Measurements from ENCODE around the gene OLIG2.

GRCh38 chr21:32993894-32994293, 31.8 kb upstream of the OLIG2 start:
- TF ChIP-seq CTCF (conservative IDR thresholded peaks at IDR 0.05; ENCODE audit: low read length) (no peak), EZH2phosphoT487 (IDR thresholded peaks at IDR 0.05; ENCODE audit: borderline replicate concordance) (no peak)
